ENCODE data around the gene HIVEP2.

DNA sequence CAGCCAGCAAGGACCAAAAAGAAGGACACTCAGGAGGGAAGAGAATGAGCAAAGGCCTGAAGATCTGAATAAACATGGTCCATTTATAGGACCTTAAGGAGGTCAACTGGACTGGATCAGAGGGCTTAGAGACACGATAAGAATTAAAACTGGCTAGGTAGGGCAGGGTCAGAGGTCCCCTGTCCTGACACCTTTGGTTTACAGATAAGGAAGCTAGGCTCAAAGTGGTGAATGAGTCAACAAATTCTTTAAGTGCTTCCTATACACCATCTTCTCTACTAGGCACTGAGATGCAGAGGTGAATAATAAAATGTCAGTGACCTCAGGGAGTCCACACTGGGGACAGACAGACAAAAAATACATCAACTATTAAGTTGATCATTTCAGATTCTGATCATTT lies 70.3 kb downstream of the HIVEP2 start:
- TF ChIP-seq, protein P1, sequence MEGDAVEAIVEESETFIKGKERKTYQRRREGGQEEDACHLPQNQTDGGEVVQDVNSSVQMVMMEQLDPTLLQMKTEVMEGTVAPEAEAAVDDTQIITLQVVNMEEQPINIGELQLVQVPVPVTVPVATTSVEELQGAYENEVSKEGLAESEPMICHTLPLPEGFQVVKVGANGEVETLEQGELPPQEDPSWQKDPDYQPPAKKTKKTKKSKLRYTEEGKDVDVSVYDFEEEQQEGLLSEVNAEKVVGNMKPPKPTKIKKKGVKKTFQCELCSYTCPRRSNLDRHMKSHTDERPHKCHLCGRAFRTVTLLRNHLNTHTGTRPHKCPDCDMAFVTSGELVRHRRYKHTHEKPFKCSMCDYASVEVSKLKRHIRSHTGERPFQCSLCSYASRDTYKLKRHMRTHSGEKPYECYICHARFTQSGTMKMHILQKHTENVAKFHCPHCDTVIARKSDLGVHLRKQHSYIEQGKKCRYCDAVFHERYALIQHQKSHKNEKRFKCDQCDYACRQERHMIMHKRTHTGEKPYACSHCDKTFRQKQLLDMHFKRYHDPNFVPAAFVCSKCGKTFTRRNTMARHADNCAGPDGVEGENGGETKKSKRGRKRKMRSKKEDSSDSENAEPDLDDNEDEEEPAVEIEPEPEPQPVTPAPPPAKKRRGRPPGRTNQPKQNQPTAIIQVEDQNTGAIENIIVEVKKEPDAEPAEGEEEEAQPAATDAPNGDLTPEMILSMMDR (IDR thresholded peaks at IDR 0.05): no peak
- TF ChIP-seq POLR2A (IDR thresholded peaks at IDR 0.05): no peak

All from lower leg skin (tissue), 3 donors.